RCC 7860 (cell line): ENCODE measurements around the gene ST6GALNAC2.
"Not testable (repeated sequence)": the region's sequence is repeated elsewhere in the genome, so short reads cannot be mapped to it uniquely, and the experiment has no call there.

Source experiments
- DNase-seq: peaks from one replicate; pipeline ENCODE4 v3.0.0-alpha.2; 2015; ENCODE audit warnings: low spot score
- FAIRE-seq: peaks from 2 replicates; lab custom pipeline; 2012; peaks lifted over from hg19 to GRCh38; lab: Jason Lieb, UNC

The ST6GALNAC2 gene

GRCh38 chr17:76542566-76542971, 43.1 kb downstream of the ST6GALNAC2 start:
- no peak for DNase-seq
- no peak for FAIRE-seq

GRCh38 chr17:76541739-76542454, 43.8 kb downstream of the ST6GALNAC2 start:
- no peak for FAIRE-seq

GRCh38 chr17:76540381-76541300, 45.0 kb downstream of the ST6GALNAC2 start:
- peak; percentile 90 for DNase-seq

More at GRCh38 chr17:76541739-76542454, 43.8 kb downstream of the ST6GALNAC2 start:
- DNase-seq = no peak

GRCh38 chr17:76539631-76540271, 45.9 kb downstream of the ST6GALNAC2 start, which contains the start of gene PRCD:
Gene PRCD, plus strand, starts transcription at chr17:76540044. Its CDS starts 98 bp downstream, at chr17:76540142.
- FAIRE-seq (no peak), DNase-seq (no peak)

More at GRCh38 chr17:76540381-76541300, 45.0 kb downstream of the ST6GALNAC2 start:
- FAIRE-seq = peak; percentile 86

GRCh38 chr17:76538941-76539570, 46.6 kb downstream of the ST6GALNAC2 start:
- FAIRE-seq (no peak), DNase-seq (no peak)

- no peak for DNase-seq
- FAIRE-seq = no peak
Observed at GRCh38 chr17:76538281-76538931, 47.3 kb downstream of the ST6GALNAC2 start.

GRCh38 chr17:76537578-76538280, 47.9 kb downstream of the ST6GALNAC2 start, which contains the start of gene CYGB:
Gene CYGB, minus strand, starts transcription at chr17:76537709. Its CDS starts 167 bp downstream, at chr17:76537542.
- no peak for FAIRE-seq
- DNase-seq = no peak

- FAIRE-seq = no peak
- DNase-seq = no peak
Observed at GRCh38 chr17:76537288-76537577, 48.4 kb downstream of the ST6GALNAC2 start.

- FAIRE-seq (no peak), DNase-seq (no peak)
Observed at GRCh38 chr17:76536511-76537287, 49.0 kb downstream of the ST6GALNAC2 start.

- DNase-seq = no peak
- no peak for FAIRE-seq
Observed at GRCh38 chr17:76535788-76536510, 49.7 kb downstream of the ST6GALNAC2 start.

- FAIRE-seq (no peak), DNase-seq (no peak)
Observed at GRCh38 chr17:76534831-76535732, 50.6 kb downstream of the ST6GALNAC2 start.

- FAIRE-seq, DNase-seq: not testable (repeated sequence)
Observed at GRCh38 chr17:76533640-76534359, 51.9 kb downstream of the ST6GALNAC2 start.

GRCh38 chr17:76532072-76532651, 53.5 kb downstream of the ST6GALNAC2 start:
- FAIRE-seq (no peak), DNase-seq (peak; percentile 63)

GRCh38 chr17:76531486-76532038, 54.1 kb downstream of the ST6GALNAC2 start:
- FAIRE-seq = no peak
- DNase-seq = no peak

GRCh38 chr17:76530811-76531485, 54.7 kb downstream of the ST6GALNAC2 start:
- no peak for FAIRE-seq

More at GRCh38 chr17:76530811-76531485, 54.7 kb downstream of the ST6GALNAC2 start:
- no peak for DNase-seq
